ENCODE results near the gene HARBI1. TPM values are rescaled to one million over a fixed set of nuclear protein-coding genes. Genes with fewer than 3 reads are reported as not detected.

HARBI1 gene
- total RNA-seq, 2 experiments from 2014 or later: 2.8 to 3.1 TPM

DNA sequence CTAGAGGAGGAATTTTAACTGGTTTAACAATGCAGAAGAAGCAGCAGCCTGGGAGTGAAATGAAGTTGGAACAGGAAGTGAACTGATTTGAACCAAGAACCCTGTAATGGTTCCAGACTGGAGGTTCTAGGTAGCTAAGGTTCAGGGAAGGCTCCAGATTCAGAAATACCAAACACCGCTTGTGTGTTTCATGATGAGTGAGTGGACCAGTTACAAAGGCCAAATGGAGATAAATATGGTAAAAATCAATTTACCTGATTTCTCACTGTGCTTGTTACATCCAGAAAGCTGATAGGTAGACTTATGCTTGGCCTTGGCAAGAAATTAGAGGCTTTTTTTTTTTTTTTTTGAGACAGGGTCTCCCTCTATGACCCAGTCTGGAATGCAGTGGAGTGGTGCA is 13.2 kb upstream of the HARBI1 start:
- no peak overlapping the region for H3K27ac Mint-ChIP-seq
- intact Hi-C loops (cut with micrococcal nuclease): no loop called here
- H3K27me3 Mint-ChIP-seq (ENCODE audit: low read depth): no peaks in the 10 kb centered on the region
- peaks cover 18% of the 10 kb centered on the region for H3K36me3 Mint-ChIP-seq (ENCODE audit: low read depth)
- peaks cover 1% of the 10 kb centered on the region for H3K4me1 Mint-ChIP-seq (ENCODE audit: low read depth)
- CTCF ChIA-PET: interaction anchor here (0.6 to 2.3 kb wide), 4 partner anchors 12 to 140 kb away, joined by 3 to 6 read pairs (median 5); no protein-coding TSS in a partner anchor
- no peak overlapping the region for H3K4me3 Mint-ChIP-seq
- no peaks in the 10 kb centered on the region for H3K9me3 Mint-ChIP-seq
- DNase-seq: no peak

DNA sequence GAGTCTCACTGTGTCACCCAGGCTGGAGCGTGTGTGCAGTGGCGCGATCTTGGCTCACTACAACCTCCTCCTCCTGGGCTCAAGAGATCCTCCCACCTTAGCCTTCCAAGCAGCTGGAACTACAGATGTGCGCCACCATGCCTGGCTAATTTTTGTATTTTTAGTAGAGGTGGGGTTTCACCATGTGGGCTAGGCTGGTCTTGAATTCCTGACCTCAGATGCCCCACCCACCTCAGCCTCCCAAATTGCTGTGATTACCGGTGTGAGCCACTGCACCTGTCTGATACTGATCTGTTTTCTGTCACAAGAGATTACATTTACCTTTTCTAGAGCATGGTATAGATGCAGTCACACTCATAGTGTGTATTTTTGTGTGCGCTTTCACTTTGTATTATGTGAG is 11.9 kb upstream of the HARBI1 start:
- H3K4me1 Mint-ChIP-seq (ENCODE audit: low read depth): peaks cover 2% of the 10 kb centered on the region
- H3K4me3 Mint-ChIP-seq: no peak overlapping the region
- H3K27me3 Mint-ChIP-seq (ENCODE audit: low read depth): no peaks in the 10 kb centered on the region
- no peak for DNase-seq
- H3K36me3 Mint-ChIP-seq (ENCODE audit: low read depth): peaks cover 21% of the 10 kb centered on the region
- intact Hi-C loops (cut with micrococcal nuclease): no loop called here
- no peak overlapping the region for H3K27ac Mint-ChIP-seq
- CTCF ChIA-PET: interaction anchor here (0.7 kb wide), 1 partner anchor 907 kb away, joined by 4 read pairs; no protein-coding TSS in a partner anchor
- H3K9me3 Mint-ChIP-seq: no peaks in the 10 kb centered on the region

DNA sequence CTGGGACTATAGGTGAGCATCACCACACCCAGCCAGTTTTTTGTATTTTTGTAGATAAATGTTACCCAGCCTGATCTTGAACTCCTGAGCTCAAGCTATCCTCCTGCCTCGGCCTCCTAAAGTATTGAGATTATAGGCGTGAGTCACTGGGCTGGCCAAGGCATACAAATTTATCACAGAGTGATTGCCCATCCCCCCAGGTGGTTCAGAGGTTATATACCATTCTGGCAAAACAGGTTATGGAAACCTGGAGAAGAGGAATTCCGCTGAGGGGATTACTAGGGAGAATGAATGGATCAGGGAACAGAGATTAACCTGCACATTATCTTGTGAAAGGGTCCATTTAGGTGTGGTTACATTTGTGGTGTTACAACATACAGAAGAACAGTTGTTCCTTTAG is 8.4 kb upstream of the HARBI1 start:
- peaks cover 16% of the 10 kb centered on the region for H3K4me1 Mint-ChIP-seq (ENCODE audit: low read depth)
- no peaks in the 10 kb centered on the region for H3K9me3 Mint-ChIP-seq
- H3K27me3 Mint-ChIP-seq (ENCODE audit: low read depth): no peaks in the 10 kb centered on the region
- no peak overlapping the region for H3K4me3 Mint-ChIP-seq
- no peak overlapping the region for H3K27ac Mint-ChIP-seq
- H3K36me3 Mint-ChIP-seq (ENCODE audit: low read depth): peaks cover 18% of the 10 kb centered on the region
- intact Hi-C loops (cut with micrococcal nuclease): no loop called here
- no peak for DNase-seq
- CTCF ChIA-PET: interaction anchor here (0.6 kb wide), 1 partner anchor 291 kb away, joined by 3 read pairs; no protein-coding TSS in a partner anchor

DNA sequence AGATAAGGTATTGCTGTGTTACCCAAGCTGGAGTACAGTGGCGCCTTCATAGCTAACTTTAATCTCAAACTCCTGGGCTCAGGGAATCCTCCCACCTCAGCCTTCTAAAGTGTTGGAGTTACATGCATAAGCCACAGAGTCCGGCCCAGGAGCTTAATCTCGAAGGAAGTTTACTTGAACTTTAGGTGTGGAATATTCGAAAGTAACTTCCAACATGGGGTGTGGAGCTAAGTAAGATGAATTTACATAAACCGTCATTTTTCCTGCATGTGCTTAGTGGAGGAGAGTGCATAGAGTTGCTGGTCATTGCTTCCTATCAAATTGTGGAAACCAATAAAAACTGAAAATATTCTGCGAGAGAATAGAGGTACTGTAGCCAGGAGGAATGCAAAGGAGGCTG is 1.8 kb upstream of the HARBI1 start:
- Mint-ChIP-seq H3K4me3 (no peak overlapping the region), H3K27ac (no peak overlapping the region), H3K36me3 (ENCODE audit: low read depth) (peaks cover 5% of the 10 kb centered on the region), H3K4me1 (ENCODE audit: low read depth) (peaks cover 43% of the 10 kb centered on the region), H3K9me3 (no peaks in the 10 kb centered on the region), H3K27me3 (ENCODE audit: low read depth) (no peaks in the 10 kb centered on the region)
- CTCF ChIA-PET: interaction anchor here (0.6 to 2.6 kb wide), 17 partner anchors 11 to 318 kb away, joined by 3 to 16 read pairs (median 5); partner anchors contain the start of genes AMBRA1 and CSTPP1
- intact Hi-C loops (cut with micrococcal nuclease): loop anchor here (5.0 to 10.0 kb wide), 3 partner anchors 82 to 774 kb away; partner anchors contain the start of genes CRY2 and PHF21A
- no peak for DNase-seq

DNA sequence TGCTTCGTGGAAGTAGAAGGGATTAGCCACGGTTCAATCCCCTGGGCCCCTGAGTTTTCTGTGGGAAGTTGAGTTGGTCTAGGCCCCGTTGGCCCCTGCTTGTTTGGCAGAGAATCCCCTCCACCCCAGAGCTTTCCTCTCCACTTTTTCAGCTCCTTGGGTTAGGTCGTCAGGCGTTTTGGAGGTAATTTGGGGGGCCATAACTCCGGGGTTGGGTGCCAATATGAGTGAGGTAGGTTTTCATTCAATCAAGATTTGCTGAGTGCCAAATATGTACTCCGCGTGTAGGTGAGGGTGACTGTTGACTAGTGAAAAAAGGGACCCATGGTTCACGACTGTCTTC is 916 bp upstream of the HARBI1 start:
- CTCF ChIA-PET: interaction anchor here (0.6 to 2.6 kb wide), 19 partner anchors 11 to 373 kb away, joined by 3 to 16 read pairs (median 5); partner anchors contain the start of genes AMBRA1 and CSTPP1
- H3K4me3 Mint-ChIP-seq: peak overlapping the region; percentile 89
- no peaks in the 10 kb centered on the region for H3K27me3 Mint-ChIP-seq (ENCODE audit: low read depth)

DNA sequence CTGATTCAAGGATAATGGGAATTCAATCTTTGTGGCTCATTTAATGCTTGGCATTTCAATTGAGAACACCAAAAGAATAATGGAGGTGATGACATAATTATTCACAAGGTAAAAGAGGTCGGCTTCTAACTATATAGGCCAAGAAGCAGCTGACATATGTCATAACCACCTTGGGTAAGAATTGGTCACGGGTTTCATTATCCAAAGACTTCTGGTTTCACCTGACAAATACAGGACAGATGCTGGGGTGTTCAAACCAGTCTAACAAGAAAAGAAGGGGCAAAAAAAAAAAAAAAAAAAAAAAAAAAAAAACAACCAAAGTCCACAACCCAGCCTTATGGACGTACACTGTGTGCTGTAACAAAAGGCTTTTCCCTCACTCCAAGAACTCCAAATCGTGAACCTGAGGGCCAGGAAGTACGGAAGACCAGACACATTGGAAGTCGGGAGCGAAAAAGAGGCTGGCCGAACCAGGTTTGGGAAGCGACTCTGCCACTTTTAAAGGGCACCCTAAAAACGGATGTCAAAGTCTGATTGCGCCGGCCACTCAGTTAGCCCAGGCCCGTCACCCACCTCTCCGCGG is 385 bp downstream of the HARBI1 start:
- H3K9me3 Mint-ChIP-seq: no peaks in the 10 kb centered on the region
- CTCF ChIA-PET: interaction anchor here (0.7 to 2.6 kb wide), 9 partner anchors 23 to 394 kb away, joined by 3 to 16 read pairs (median 4); partner anchors contain the start of gene AMBRA1
- intact Hi-C loops (cut with micrococcal nuclease): loop anchor here (1.0 to 10.0 kb wide), 15 partner anchors 22 to 772 kb away; partner anchors contain the start of genes AMBRA1, ARHGAP1, CKAP5 and CRY2
- H3K36me3 Mint-ChIP-seq (ENCODE audit: low read depth): no peaks in the 10 kb centered on the region
- H3K27ac Mint-ChIP-seq: peak overlapping the region; percentile 99
- peak overlapping the region; percentile 89 for H3K4me3 Mint-ChIP-seq
- no peaks in the 10 kb centered on the region for H3K27me3 Mint-ChIP-seq (ENCODE audit: low read depth)
- H3K4me1 Mint-ChIP-seq (ENCODE audit: low read depth): peaks cover 39% of the 10 kb centered on the region
- DNase-seq: no peak

More for the DNA sequence above, 916 bp upstream of the HARBI1 start:
- H3K9me3 Mint-ChIP-seq: no peaks in the 10 kb centered on the region
- H3K27ac Mint-ChIP-seq: peak overlapping the region; percentile 99
- H3K4me1 Mint-ChIP-seq (ENCODE audit: low read depth): peaks cover 43% of the 10 kb centered on the region
- DNase-seq: no peak
- intact Hi-C loops (cut with micrococcal nuclease): loop anchor here (1.0 to 10.0 kb wide), 15 partner anchors 24 to 773 kb away; partner anchors contain the start of genes AMBRA1, ARHGAP1, CKAP5 and CRY2
- H3K36me3 Mint-ChIP-seq (ENCODE audit: low read depth): peaks cover 5% of the 10 kb centered on the region

DNA sequence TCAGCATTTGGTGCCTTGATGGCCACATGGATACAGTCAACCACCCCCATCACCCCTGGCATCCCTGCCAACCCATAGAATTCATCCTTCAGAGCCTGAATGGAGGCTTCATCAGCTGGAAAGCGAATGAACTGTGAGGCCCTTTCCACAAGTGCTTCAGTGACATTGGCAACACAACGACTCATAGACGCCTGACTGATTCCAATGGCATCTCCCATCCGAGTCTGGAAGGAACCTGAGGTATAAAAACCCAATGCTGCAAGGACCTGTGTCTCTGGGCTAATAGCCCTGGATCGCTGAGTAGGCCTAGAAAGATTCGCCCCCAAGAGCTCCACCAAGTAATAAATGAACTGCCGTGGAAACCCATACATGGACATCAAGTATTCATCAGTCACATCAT is 1.3 kb downstream of the HARBI1 start:
- no peak for DNase-seq
- H3K27me3 Mint-ChIP-seq (ENCODE audit: low read depth): no peaks in the 10 kb centered on the region
- H3K4me3 Mint-ChIP-seq: peak overlapping the region; percentile 89
- CTCF ChIA-PET: interaction anchor here (0.9 to 1.3 kb wide), 5 partner anchors 8 to 289 kb away, joined by 3 to 5 read pairs (median 3); partner anchors contain the start of gene AMBRA1
- no peaks in the 10 kb centered on the region for H3K36me3 Mint-ChIP-seq (ENCODE audit: low read depth)
- H3K27ac Mint-ChIP-seq: no peak overlapping the region
- peaks cover 35% of the 10 kb centered on the region for H3K4me1 Mint-ChIP-seq (ENCODE audit: low read depth)
- intact Hi-C loops (cut with micrococcal nuclease): loop anchor here (2.0 to 10.0 kb wide), 5 partner anchors 78 to 771 kb away; partner anchors contain the start of genes CKAP5, CRY2 and PHF21A
- H3K9me3 Mint-ChIP-seq: no peaks in the 10 kb centered on the region

DNA sequence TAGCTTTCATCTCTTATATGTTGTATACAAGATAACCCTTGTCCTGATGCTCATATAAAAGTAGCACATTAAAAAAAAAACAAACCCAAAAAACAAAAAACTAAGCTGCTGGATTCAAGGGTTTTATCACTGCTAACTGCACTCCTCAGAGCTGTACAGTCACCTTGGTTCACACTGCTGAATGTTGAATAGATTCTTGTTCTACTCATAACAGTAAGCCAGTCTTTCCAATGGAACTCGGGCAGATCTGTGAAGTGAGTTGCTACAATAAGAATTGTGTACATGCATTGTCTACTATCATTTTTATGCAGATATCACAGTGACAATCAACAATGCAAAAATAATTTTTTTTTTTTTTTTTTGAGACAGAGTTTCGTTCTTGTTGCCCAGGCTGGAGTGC is 4.7 kb downstream of the HARBI1 start:
- CTCF ChIA-PET: interaction anchor here (1.1 to 1.6 kb wide), 2 partner anchors 13 to 122 kb away, joined by 5 to 6 read pairs; no protein-coding TSS in a partner anchor
- Mint-ChIP-seq H3K9me3 (no peaks in the 10 kb centered on the region), H3K4me1 (ENCODE audit: low read depth) (peaks cover 14% of the 10 kb centered on the region), H3K27ac (no peak overlapping the region), H3K4me3 (no peak overlapping the region), H3K36me3 (ENCODE audit: low read depth) (no peaks in the 10 kb centered on the region), H3K27me3 (ENCODE audit: low read depth) (no peaks in the 10 kb centered on the region)
- intact Hi-C loops (cut with micrococcal nuclease): loop anchor here (10.0 kb wide), 2 partner anchors 488 to 768 kb away; partner anchors contain the start of genes CRY2 and PHF21A
- no peak for DNase-seq

DNA sequence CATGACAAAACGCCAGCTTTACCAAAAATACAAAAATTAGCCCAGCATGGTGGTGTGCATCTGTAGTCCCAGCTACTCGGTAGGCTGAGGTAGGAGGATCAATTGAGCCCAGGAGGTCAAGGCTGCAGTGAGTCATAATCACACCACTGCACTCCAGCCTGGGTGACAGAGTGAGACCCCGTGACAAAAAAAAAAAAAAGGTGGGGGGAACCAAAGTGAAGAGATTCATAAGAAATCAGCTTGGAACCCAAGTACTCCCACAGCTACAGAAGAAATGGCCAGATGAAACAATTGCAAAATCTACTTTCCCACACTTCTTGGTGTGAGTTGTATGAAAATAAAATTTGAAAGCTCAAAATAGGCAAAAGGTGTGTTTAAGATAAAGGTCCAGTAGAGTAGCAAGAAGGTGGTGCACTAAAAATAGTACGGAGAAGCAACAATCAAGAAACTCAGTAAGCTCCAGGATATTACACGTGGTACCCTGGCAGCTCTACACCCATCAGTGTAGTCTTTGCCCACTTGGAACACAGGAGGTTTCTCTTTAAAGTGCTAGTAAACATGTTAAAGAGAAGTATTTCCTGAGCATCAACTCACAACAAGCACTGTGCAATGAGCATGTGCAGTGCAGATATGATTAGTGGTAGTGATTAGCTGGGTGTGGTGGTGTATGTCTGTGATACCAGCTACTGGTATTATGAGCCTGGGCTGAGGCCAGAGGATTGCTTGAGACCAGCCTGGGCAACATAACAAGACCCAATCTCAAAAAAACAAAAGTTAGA is 5.3 kb downstream of the HARBI1 start:
- CTCF ChIA-PET: interaction anchor here (0.5 to 1.6 kb wide), 4 partner anchors 13 to 362 kb away, joined by 3 to 6 read pairs (median 4); no protein-coding TSS in a partner anchor
- no peaks in the 10 kb centered on the region for H3K36me3 Mint-ChIP-seq (ENCODE audit: low read depth)
- H3K4me1 Mint-ChIP-seq (ENCODE audit: low read depth): peaks cover 14% of the 10 kb centered on the region
- H3K4me3 Mint-ChIP-seq: no peak overlapping the region
- intact Hi-C loops (cut with micrococcal nuclease): loop anchor here (10.0 kb wide), 2 partner anchors 487 to 767 kb away; partner anchors contain the start of genes CRY2 and PHF21A
- no peaks in the 10 kb centered on the region for H3K27me3 Mint-ChIP-seq (ENCODE audit: low read depth)
- H3K27ac Mint-ChIP-seq: no peak overlapping the region
- no peaks in the 10 kb centered on the region for H3K9me3 Mint-ChIP-seq
- DNase-seq: no peak

DNA sequence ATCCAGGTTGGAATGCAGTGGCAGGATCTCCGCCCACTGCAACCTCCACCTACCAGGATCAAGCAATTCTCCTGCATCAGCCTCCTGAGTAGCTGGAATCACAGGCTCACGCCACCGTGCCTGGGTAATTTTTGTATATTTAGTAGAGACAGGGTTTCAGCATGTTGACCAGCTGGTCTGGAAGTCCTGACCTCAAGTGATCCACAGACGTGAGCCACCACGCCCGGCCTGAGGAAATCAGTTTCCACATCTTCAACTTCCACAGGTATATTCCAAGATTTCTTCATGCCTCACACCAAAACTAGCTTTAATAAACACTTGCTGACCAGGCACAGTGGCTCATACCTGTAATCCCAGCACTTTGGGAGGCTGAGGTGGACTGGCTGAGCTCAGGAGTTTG is 7.6 kb downstream of the HARBI1 start:
- Mint-ChIP-seq H3K4me3 (no peak overlapping the region), H3K27ac (no peak overlapping the region), H3K36me3 (ENCODE audit: low read depth) (no peaks in the 10 kb centered on the region), H3K27me3 (ENCODE audit: low read depth) (no peaks in the 10 kb centered on the region), H3K9me3 (no peaks in the 10 kb centered on the region), H3K4me1 (ENCODE audit: low read depth) (peaks cover 2% of the 10 kb centered on the region)
- no peak for DNase-seq
- CTCF ChIA-PET: no interaction called here
- intact Hi-C loops (cut with micrococcal nuclease): no loop called here

DNA sequence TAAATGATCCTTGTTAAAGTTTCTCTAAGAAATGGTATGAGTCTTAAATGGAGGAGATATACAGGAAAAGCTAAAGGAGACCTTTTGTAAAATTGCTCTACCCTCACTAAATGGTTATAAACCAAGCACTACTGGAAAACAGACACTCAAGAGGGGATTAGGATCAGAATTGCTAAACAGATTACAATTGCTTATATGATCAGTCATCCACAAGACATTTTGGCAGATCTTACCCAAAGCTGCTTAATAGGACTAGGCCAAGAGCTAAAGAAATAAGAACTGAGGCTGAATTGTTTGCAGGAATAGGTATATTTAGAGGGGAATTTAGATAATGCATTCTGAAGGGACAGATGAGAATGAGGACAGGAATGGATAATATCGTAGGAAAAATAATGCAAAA is 9.5 kb downstream of the HARBI1 start:
- intact Hi-C loops (cut with micrococcal nuclease): no loop called here
- H3K4me1 Mint-ChIP-seq (ENCODE audit: low read depth): peaks cover 5% of the 10 kb centered on the region
- H3K27ac Mint-ChIP-seq: no peak overlapping the region
- H3K36me3 Mint-ChIP-seq (ENCODE audit: low read depth): peaks cover 2% of the 10 kb centered on the region
- no peak for DNase-seq
- CTCF ChIA-PET: interaction anchor here (0.6 to 1.3 kb wide), 3 partner anchors 8 to 69 kb away, joined by 3 to 5 read pairs (median 3); partner anchors contain the start of gene ATG13
- no peaks in the 10 kb centered on the region for H3K27me3 Mint-ChIP-seq (ENCODE audit: low read depth)
- H3K9me3 Mint-ChIP-seq: no peaks in the 10 kb centered on the region
- no peak overlapping the region for H3K4me3 Mint-ChIP-seq

DNA sequence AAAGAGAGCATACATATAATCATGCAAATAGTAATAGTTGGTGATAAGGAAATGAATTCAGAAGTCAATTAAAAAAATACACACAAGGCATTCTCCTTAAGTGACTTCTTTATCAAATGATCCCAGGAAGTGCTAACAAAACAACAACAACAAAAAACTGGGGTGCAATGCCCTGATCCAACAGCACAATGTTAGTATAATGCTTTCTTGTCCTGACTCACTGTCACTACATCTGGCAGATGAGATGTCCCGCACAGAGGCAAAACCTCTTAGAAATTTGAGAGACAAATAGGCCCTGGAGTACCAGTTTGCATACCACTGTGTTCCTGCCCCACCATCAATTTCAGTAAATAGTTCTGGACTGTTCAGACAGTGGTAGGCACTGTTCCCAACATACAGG is 12.2 kb downstream of the HARBI1 start:
- H3K4me3 Mint-ChIP-seq: no peak overlapping the region
- no peaks in the 10 kb centered on the region for H3K27me3 Mint-ChIP-seq (ENCODE audit: low read depth)
- peaks cover 2% of the 10 kb centered on the region for H3K36me3 Mint-ChIP-seq (ENCODE audit: low read depth)
- no peak overlapping the region for H3K27ac Mint-ChIP-seq
- intact Hi-C loops (cut with micrococcal nuclease): no loop called here
- CTCF ChIA-PET: no interaction called here
- H3K9me3 Mint-ChIP-seq: no peaks in the 10 kb centered on the region
- no peak for DNase-seq
- H3K4me1 Mint-ChIP-seq (ENCODE audit: low read depth): peaks cover 3% of the 10 kb centered on the region

All from activated naive CD4-positive, alpha-beta T cell treated with anti-CD3 and anti-CD28 coated beads for 36 hours (primary cell).